Measurements from ENCODE around the gene FAM237A. TPM values are rescaled to one million over a fixed set of nuclear protein-coding genes. Genes with fewer than 3 reads are reported as not detected.

The FAM237A gene
- total and polyA plus RNA-seq, 2 experiments from 2014 or later, result not detected

GRCh38 chr2:206647985-206648384, 5.7 kb downstream of the FAM237A start:
- Histone ChIP-seq H3K36me3 (ENCODE audit: insufficient read depth) (no peaks in the 10 kb centered on the region), H3K27ac (ENCODE audit: low read depth) (no peak overlapping the region), H3F3A (replicated peaks; ENCODE audit: low read depth) (no peaks in the 10 kb centered on the region), H3K4me1 (ENCODE audit: insufficient read depth) (no peaks in the 10 kb centered on the region), H3K27me3 (ENCODE audit: insufficient read depth) (peaks cover 19% of the 10 kb centered on the region), H3K9me2 (ENCODE audit: insufficient read depth) (no peaks in the 10 kb centered on the region), H4K20me1 (replicated peaks; ENCODE audit: insufficient read depth) (no peaks in the 10 kb centered on the region), H3K79me2 (replicated peaks; ENCODE audit: insufficient read depth) (no peaks in the 10 kb centered on the region), H2AFZ (no peak overlapping the region), H3K4me2 (no peak overlapping the region), H3K4me3 (no peak overlapping the region)
- TF ChIP-seq CREB1 (CRISPR knock-in tag; IDR thresholded peaks at IDR 0.05; ENCODE audit: low read depth), result no peak
- TF ChIP-seq, protein P1, sequence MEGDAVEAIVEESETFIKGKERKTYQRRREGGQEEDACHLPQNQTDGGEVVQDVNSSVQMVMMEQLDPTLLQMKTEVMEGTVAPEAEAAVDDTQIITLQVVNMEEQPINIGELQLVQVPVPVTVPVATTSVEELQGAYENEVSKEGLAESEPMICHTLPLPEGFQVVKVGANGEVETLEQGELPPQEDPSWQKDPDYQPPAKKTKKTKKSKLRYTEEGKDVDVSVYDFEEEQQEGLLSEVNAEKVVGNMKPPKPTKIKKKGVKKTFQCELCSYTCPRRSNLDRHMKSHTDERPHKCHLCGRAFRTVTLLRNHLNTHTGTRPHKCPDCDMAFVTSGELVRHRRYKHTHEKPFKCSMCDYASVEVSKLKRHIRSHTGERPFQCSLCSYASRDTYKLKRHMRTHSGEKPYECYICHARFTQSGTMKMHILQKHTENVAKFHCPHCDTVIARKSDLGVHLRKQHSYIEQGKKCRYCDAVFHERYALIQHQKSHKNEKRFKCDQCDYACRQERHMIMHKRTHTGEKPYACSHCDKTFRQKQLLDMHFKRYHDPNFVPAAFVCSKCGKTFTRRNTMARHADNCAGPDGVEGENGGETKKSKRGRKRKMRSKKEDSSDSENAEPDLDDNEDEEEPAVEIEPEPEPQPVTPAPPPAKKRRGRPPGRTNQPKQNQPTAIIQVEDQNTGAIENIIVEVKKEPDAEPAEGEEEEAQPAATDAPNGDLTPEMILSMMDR (conservative IDR thresholded peaks at IDR 0.05; ENCODE audit: low read depth in 2 of 2), result no peak
- no peak for TF ChIP-seq EZH2 (IDR thresholded peaks at IDR 0.05; ENCODE audit: low read depth, unreplicated experiment)
- no peak for TF ChIP-seq ZNF114 (CRISPR knock-in tag; IDR thresholded peaks at IDR 0.05)
- no peak for TF ChIP-seq STAT1 (IDR thresholded peaks at IDR 0.05; ENCODE audit: unreplicated experiment)
- TF ChIP-seq ZNF331 (CRISPR knock-in tag; IDR thresholded peaks at IDR 0.05; ENCODE audit: low read depth), result no peak
- no peak for TF ChIP-seq REST (IDR thresholded peaks at IDR 0.05; ENCODE audit: unreplicated experiment)
- ATAC-seq (no peak), DNase-seq (ENCODE audit: low spot score) (no peak)
- Mint-ChIP-seq H3K27me3 (ENCODE audit: insufficient read depth, low read depth, poor library complexity) (no peaks in the 10 kb centered on the region), H3K4me1 (no peaks in the 10 kb centered on the region), H3K36me3 (ENCODE audit: low read depth) (no peaks in the 10 kb centered on the region), H3K27ac (no peak overlapping the region), H3K4me3 (no peak overlapping the region), H3K9me3 (no peaks in the 10 kb centered on the region)

GRCh38 chr2:206657087-206657486, 14.8 kb downstream of the FAM237A start:
- Histone ChIP-seq H3K27me3 (ENCODE audit: insufficient read depth) (no peaks in the 10 kb centered on the region), H3F3A (replicated peaks; ENCODE audit: low read depth) (no peaks in the 10 kb centered on the region), H3K4me1 (ENCODE audit: insufficient read depth) (no peaks in the 10 kb centered on the region), H3K4me2 (no peak overlapping the region), H3K36me3 (ENCODE audit: insufficient read depth) (no peaks in the 10 kb centered on the region), H3K9me2 (ENCODE audit: insufficient read depth) (no peaks in the 10 kb centered on the region), H2AFZ (no peak overlapping the region), H3K4me3 (no peak overlapping the region), H4K20me1 (replicated peaks; ENCODE audit: insufficient read depth) (no peaks in the 10 kb centered on the region), H3K27ac (ENCODE audit: low read depth) (no peak overlapping the region), H3K79me2 (replicated peaks; ENCODE audit: insufficient read depth) (no peaks in the 10 kb centered on the region)
- Mint-ChIP-seq H3K27ac (no peak overlapping the region), H3K4me3 (no peak overlapping the region), H3K4me1 (no peaks in the 10 kb centered on the region), H3K9me3 (no peaks in the 10 kb centered on the region), H3K27me3 (ENCODE audit: insufficient read depth, low read depth, poor library complexity) (no peaks in the 10 kb centered on the region), H3K36me3 (ENCODE audit: low read depth) (no peaks in the 10 kb centered on the region)
- ATAC-seq (no peak), DNase-seq (ENCODE audit: low spot score) (no peak)
- TF ChIP-seq REST (IDR thresholded peaks at IDR 0.05; ENCODE audit: unreplicated experiment), result no peak
- no peak for TF ChIP-seq ETS1 (IDR thresholded peaks at IDR 0.05)

All from GM23338 (cell line).